ENCODE results near the gene RAD51B.

- TF ChIP-seq CTCF (conservative IDR thresholded peaks at IDR 0.05) (no peak), ZFX (IDR thresholded peaks at IDR 0.05) (no peak)
These were observed 639.4 kb downstream of the RAD51B start for GRCh38 chr14:68458840-68459469.

Measured in C4-2B (cell line).